OCI-LY1 (cell line): ENCODE results near the gene CISD1.

Experiments
- H2AFZ ChIP-seq: fragments of 200-600 bp; sonication (generic), shearing (Covaris generic); 2 replicates; pipeline ENCODE4 v1.6.0; 2014; ENCODE audit warnings: antibody characterized with exemption, mild to moderate bottlenecking, low read length
- H3F3A ChIP-seq: fragments of 200-600 bp; sonication (generic), shearing (Covaris generic); 2 replicates; pipeline ENCODE4 v1.6.0; 2014; ENCODE audit warnings: mild to moderate bottlenecking, antibody characterized with exemption, low read length, moderate library complexity; ENCODE audit not compliant: insufficient read depth
- H3K27ac ChIP-seq: fragments of 200-600 bp; sonication (generic); 2 replicates; pipeline ENCODE4 v1.5.1; 2014; ENCODE audit warnings: low read length, mixed run types, mild to moderate bottlenecking, low read depth; ENCODE audit not compliant: poor library complexity, severe bottlenecking
- H3K27me3 ChIP-seq: fragments of 200-600 bp; sonication (generic); 2 replicates; pipeline ENCODE4 v1.6.0; 2014; ENCODE audit warnings: antibody characterized with exemption, mild to moderate bottlenecking, low read length, moderate library complexity; ENCODE audit not compliant: insufficient read depth
- H3K36me3 ChIP-seq: fragments of 200-600 bp; sonication (generic); 2 replicates; pipeline ENCODE4 v1.6.1; 2014; ENCODE audit warnings: mild to moderate bottlenecking, antibody characterized with exemption, low read length, moderate library complexity, mixed read lengths; ENCODE audit not compliant: insufficient read depth
- H3K4me1 ChIP-seq: fragments of 200-600 bp; sonication (generic); 2 replicates; pipeline ENCODE4 v1.5.1; 2014; ENCODE audit warnings: mild to moderate bottlenecking, low read length, moderate library complexity; ENCODE audit not compliant: insufficient read depth, severe bottlenecking
- H3K4me2 ChIP-seq: fragments of 200-600 bp; sonication (generic), shearing (Covaris generic); 2 replicates; pipeline ENCODE4 v1.6.1; 2014; ENCODE audit warnings: low read length
- H3K4me3 ChIP-seq: fragments of 200-600 bp; sonication (generic); 2 replicates; pipeline ENCODE4 v1.5.1; 2014; ENCODE audit warnings: low read length, low read depth, mild to moderate bottlenecking, mixed read lengths; ENCODE audit not compliant: poor library complexity, severe bottlenecking
- H3K79me2 ChIP-seq: fragments of 200-600 bp; shearing (Covaris generic); 2 replicates; pipeline ENCODE4 v1.6.1; 2016; ENCODE audit warnings: mixed run types, low read length, mixed read lengths; ENCODE audit not compliant: insufficient read depth
- H3K9ac ChIP-seq: fragments of 200-600 bp; sonication (generic), shearing (Covaris generic); 2 replicates; pipeline ENCODE4 v1.6.1; 2014; ENCODE audit warnings: mild to moderate bottlenecking, low read length, mixed read lengths
- H3K9me2 ChIP-seq: fragments of 200-600 bp; sonication (generic), shearing (Covaris generic); 2 replicates; pipeline ENCODE4 v1.6.1; 2014; ENCODE audit warnings: low read depth, mild to moderate bottlenecking, low read length, mixed read lengths
- H3K9me3 ChIP-seq: fragments of 200-600 bp; shearing (Covaris generic); 2 replicates; pipeline ENCODE4 v1.6.1; 2014; ENCODE audit warnings: low read length, mixed read lengths
- H4K20me1 ChIP-seq: fragments of 200-600 bp; sonication (generic), shearing (Covaris generic); 2 replicates; pipeline ENCODE4 v1.6.0; 2016; ENCODE audit warnings: mild to moderate bottlenecking, low read length; ENCODE audit not compliant: insufficient read depth
- CTCF ChIP-seq: fragments of 200-600 bp; sonication (generic), shearing (Covaris generic); IDR thresholded peaks from 2 replicates; pipeline ENCODE4 v1.5.1; 2017; ENCODE audit warnings: mild to moderate bottlenecking, antibody characterized with exemption, low read length, moderate library complexity, mixed read lengths
- EZH2 ChIP-seq: fragments of 200-600 bp; sonication (generic), shearing (Covaris generic); IDR thresholded peaks from 2 replicates; pipeline ENCODE4 v1.8.0; 2017; ENCODE audit warnings: borderline replicate concordance, mixed run types, mild to moderate bottlenecking, antibody characterized with exemption, low read length, moderate library complexity, mixed read lengths

CISD1 gene

GRCh38 chr10:58264780-58265179 lies 4.2 kb upstream of the CISD1 start:
- H3K27me3 ChIP-seq: no peaks in the 10 kb centered on the region
- no peak overlapping the region for H2AFZ ChIP-seq
- no peaks in the 10 kb centered on the region; the same call in 1 of the 2 replicates for H3F3A ChIP-seq
- TF ChIP-seq EZH2: no peak
- H3K4me2 ChIP-seq: peak overlapping the region; percentile 93
- H3K4me3 ChIP-seq: peak overlapping the region; percentile 89
- H3K9me3 ChIP-seq: no peaks in the 10 kb centered on the region
- H4K20me1 ChIP-seq: no peaks in the 10 kb centered on the region; the same call in 1 of the 2 replicates
- peak overlapping the region; percentile 81 for H3K27ac ChIP-seq
- H3K4me1 ChIP-seq: peaks cover 23% of the 10 kb centered on the region
- H3K9ac ChIP-seq: peak overlapping the region; percentile 82
- H3K79me2 ChIP-seq: peaks cover 76% of the 10 kb centered on the region
- H3K9me2 ChIP-seq: no peaks in the 10 kb centered on the region
- H3K36me3 ChIP-seq: 0 out of 2 replicates have a peak, but pooled peaks cover 2% of the 10 kb centered on the region

DNA sequence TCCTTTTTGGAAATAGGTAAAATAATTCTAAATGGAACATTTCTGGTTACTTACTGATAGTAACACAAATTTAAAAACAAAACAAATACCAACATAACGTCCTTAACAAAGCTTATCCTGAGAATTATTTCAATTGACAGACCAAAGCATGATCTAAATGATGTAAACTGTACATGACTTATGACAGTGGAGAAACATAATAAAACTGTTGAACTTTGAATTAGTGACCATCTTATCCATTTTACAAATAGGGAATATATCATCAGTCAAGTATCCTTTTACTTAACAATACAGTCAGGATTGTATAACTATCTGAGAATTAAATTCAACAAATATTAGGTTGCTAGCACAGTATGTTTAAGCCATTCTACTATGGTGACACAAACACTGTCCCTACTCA lies 3.7 kb upstream of the CISD1 start:
- H2AFZ ChIP-seq: no peak overlapping the region
- H3K79me2 ChIP-seq: peaks cover 76% of the 10 kb centered on the region
- TF ChIP-seq EZH2: no peak
- no peak for TF ChIP-seq CTCF
- H3K4me1 ChIP-seq: peaks cover 28% of the 10 kb centered on the region
- no peaks in the 10 kb centered on the region for H3K27me3 ChIP-seq
- peak overlapping the region; percentile 89 for H3K4me3 ChIP-seq
- H4K20me1 ChIP-seq: no peaks in the 10 kb centered on the region; the same call in 1 of the 2 replicates
- H3F3A ChIP-seq: no peaks in the 10 kb centered on the region; the same call in 1 of the 2 replicates
- no peaks in the 10 kb centered on the region for H3K36me3 ChIP-seq
- H3K9me3 ChIP-seq: no peaks in the 10 kb centered on the region
- H3K4me2 ChIP-seq: peak overlapping the region; percentile 93
- no peaks in the 10 kb centered on the region for H3K9me2 ChIP-seq
- peak overlapping the region; percentile 82 for H3K9ac ChIP-seq
- H3K27ac ChIP-seq: peak overlapping the region; percentile 81

DNA sequence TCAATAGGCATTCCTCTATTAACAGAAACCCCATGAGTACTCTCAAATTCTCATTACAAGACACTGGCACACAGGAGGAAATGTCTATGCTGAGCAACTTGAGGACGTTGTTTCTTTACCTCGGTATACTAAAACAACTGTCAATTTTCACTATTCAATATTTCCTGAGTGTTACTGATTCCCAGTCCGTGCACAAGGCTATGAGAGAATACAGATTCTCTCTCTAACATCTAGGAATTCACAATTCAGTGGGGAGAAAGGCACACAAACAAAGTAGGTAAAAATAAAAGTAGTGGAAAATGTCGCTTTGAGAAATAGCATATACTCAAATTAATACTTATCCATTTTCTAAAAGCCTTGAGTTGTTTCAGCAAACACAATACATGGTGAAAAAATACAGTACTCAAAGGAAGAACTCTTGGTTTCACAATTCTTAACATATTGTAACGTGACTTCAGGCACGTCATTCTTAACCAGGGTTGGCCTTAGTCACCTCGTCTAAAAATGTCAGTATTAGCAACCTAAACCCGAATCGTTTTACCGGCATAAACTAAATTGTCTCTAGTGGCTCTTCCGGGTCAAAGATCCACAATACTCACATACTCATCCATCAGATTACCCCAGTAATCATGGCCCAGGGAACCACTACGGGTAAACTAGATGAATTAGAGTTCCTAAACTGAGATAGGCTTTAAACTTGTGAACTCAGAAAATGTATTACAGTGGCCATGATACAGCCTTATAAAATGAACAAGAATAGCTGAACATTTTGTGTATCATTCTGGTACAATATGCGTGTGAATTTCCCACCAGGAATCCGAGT lies 2.7 kb upstream of the CISD1 start:
- peak overlapping the region; percentile 81 for H3K27ac ChIP-seq
- no peaks in the 10 kb centered on the region for H3K27me3 ChIP-seq
- no peak for TF ChIP-seq CTCF
- no peak for TF ChIP-seq EZH2
- no peaks in the 10 kb centered on the region for H3K9me2 ChIP-seq
- peaks cover 74% of the 10 kb centered on the region for H3K79me2 ChIP-seq
- no peaks in the 10 kb centered on the region; the same call in 1 of the 2 replicates for H3F3A ChIP-seq
- no peaks in the 10 kb centered on the region for H3K9me3 ChIP-seq
- peak overlapping the region; percentile 89 for H3K4me3 ChIP-seq
- peaks cover 35% of the 10 kb centered on the region for H3K4me1 ChIP-seq
- no peaks in the 10 kb centered on the region for H3K36me3 ChIP-seq
- H3K4me2 ChIP-seq: peak overlapping the region; percentile 93
- no peak overlapping the region for H2AFZ ChIP-seq
- H4K20me1 ChIP-seq: no peaks in the 10 kb centered on the region; the same call in 1 of the 2 replicates
- peak overlapping the region; percentile 82 for H3K9ac ChIP-seq
